ENCODE data around the gene AEN. TPM values are rescaled to one million over a fixed set of nuclear protein-coding genes. Genes with fewer than 3 reads are reported as not detected.
A peak's percentile ranks its signal among the peaks of the same experiment; 100 is the strongest.
"Not testable (repeated sequence)": the region's sequence is repeated elsewhere in the genome, so short reads cannot be mapped to it uniquely, and the experiment has no call there.

AEN gene
- total RNA-seq, 2 donors from 2014 or later: 64.7 to 76.4 TPM

- Mint-ChIP-seq H3K27me3 (ENCODE audit: insufficient read depth) (no peaks in the 10 kb centered on the region), H3K4me3 (no peak overlapping the region), H3K27ac (peak overlapping the region; percentile 32), H3K9me3 (no peaks in the 10 kb centered on the region), H3K36me3 (ENCODE audit: low read depth) (peaks cover 86% of the 10 kb centered on the region), H3K4me1 (peaks cover 18% of the 10 kb centered on the region)
- Histone ChIP-seq H3K27me3 (ENCODE audit: control insufficient read depth, insufficient read depth, low read length, poor library complexity, severe bottlenecking) (no peaks in the 10 kb centered on the region), H3K36me3 (ENCODE audit: control insufficient read depth, insufficient read depth, low read length) (peaks cover 89% of the 10 kb centered on the region), H3K27ac (ENCODE audit: low read depth, low read length) (no peak overlapping the region), H3K4me3 (ENCODE audit: low read length) (no peak overlapping the region), H3K4me1 (ENCODE audit: control insufficient read depth, insufficient read depth, low read length) (peaks cover 9% of the 10 kb centered on the region), H3K9me3 (ENCODE audit: control insufficient read depth, low read length) (no peaks in the 10 kb centered on the region), H3K9ac (ENCODE audit: extremely low read depth, low read length, poor library complexity, severe bottlenecking) (no peak overlapping the region)
- no peak for DNase-seq
- 91 to 97% methylated on average over 5 to 7 of the region's 7 CpGs for WGBS, 2 experiments (ENCODE audit: insufficient coverage in 1 of 2, insufficient read length in 1 of 2)
- no peak for TF ChIP-seq CTCF (conservative IDR thresholded peaks at IDR 0.05)
These were observed 9.8 kb downstream of the AEN start for GRCh38 chr15:88630798-88631463.

GRCh38 chr15:88631464-88632028 is 10.4 kb downstream of the AEN start:
- Mint-ChIP-seq H3K36me3 (ENCODE audit: low read depth) (peaks cover 84% of the 10 kb centered on the region), H3K27me3 (ENCODE audit: insufficient read depth) (no peaks in the 10 kb centered on the region), H3K9me3 (no peaks in the 10 kb centered on the region), H3K4me3 (no peak overlapping the region), H3K27ac (no peak overlapping the region), H3K4me1 (peaks cover 22% of the 10 kb centered on the region)
- DNase-seq: no peak
- 97% methylated on average over 10 to 12 of the region's 12 CpGs for WGBS, 2 experiments (ENCODE audit: insufficient coverage in 1 of 2, insufficient read length in 1 of 2)
- TF ChIP-seq CTCF (conservative IDR thresholded peaks at IDR 0.05): no peak
- no peaks in the 10 kb centered on the region for H3K27me3 ChIP-seq (ENCODE audit: control insufficient read depth, insufficient read depth, low read length, poor library complexity, severe bottlenecking)
- H3K36me3 ChIP-seq (ENCODE audit: control insufficient read depth, insufficient read depth, low read length): peaks cover 88% of the 10 kb centered on the region
- peaks cover 9% of the 10 kb centered on the region for H3K4me1 ChIP-seq (ENCODE audit: control insufficient read depth, insufficient read depth, low read length)
- no peaks in the 10 kb centered on the region for H3K9me3 ChIP-seq (ENCODE audit: control insufficient read depth, low read length)
- no peak overlapping the region for H3K4me3 ChIP-seq (ENCODE audit: low read length)
- H3K9ac ChIP-seq (ENCODE audit: extremely low read depth, low read length, poor library complexity, severe bottlenecking): no peak overlapping the region
- H3K27ac ChIP-seq (ENCODE audit: low read depth, low read length): no peak overlapping the region

GRCh38 chr15:88632797-88633196 is 11.7 kb downstream of the AEN start:
- Mint-ChIP-seq H3K36me3 (ENCODE audit: low read depth) (peaks cover 72% of the 10 kb centered on the region), H3K4me1 (peaks cover 24% of the 10 kb centered on the region)
- not testable (repeated sequence) for H3K9me3 ChIP-seq (ENCODE audit: control insufficient read depth, low read length); H3K4me3 ChIP-seq (ENCODE audit: low read length); H3K27ac ChIP-seq (ENCODE audit: low read depth, low read length); H3K9ac ChIP-seq (ENCODE audit: extremely low read depth, low read length, poor library complexity, severe bottlenecking); H3K27me3 ChIP-seq (ENCODE audit: control insufficient read depth, insufficient read depth, low read length, poor library complexity, severe bottlenecking); H3K4me3 Mint-ChIP-seq; H3K27ac Mint-ChIP-seq; DNase-seq; H3K27me3 Mint-ChIP-seq (ENCODE audit: insufficient read depth); H3K9me3 Mint-ChIP-seq
- H3K4me1 ChIP-seq (ENCODE audit: control insufficient read depth, insufficient read depth, low read length): peaks cover 11% of the 10 kb centered on the region
- peaks cover 77% of the 10 kb centered on the region for H3K36me3 ChIP-seq (ENCODE audit: control insufficient read depth, insufficient read depth, low read length)
- WGBS, 2 experiments (ENCODE audit: insufficient coverage in 1 of 2, insufficient read length in 1 of 2): 86% methylated on average over 1 to 7 of the region's 7 CpGs
